Caco-2 (cell line): Measurements from ENCODE around the gene PPME1. TPM values are rescaled to one million over a fixed set of nuclear protein-coding genes. Genes with fewer than 3 reads are reported as not detected.
A peak's percentile ranks its signal among the peaks of the same experiment; 100 is the strongest.

Source experiments
- BruUV-seq: library from RNA; stranded (reverse); fragments of 400-500 nt; replicated peaks from 2 replicates; lab custom pipeline; 2021; lab: Mats Ljungman, UMichigan
- CTCF ChIA-PET: fragments of 300-600 bp; sonication (Branson Sonifier 250); formaldehyde crosslinking; loops from one replicate; lab custom pipeline; 2022; ENCODE audit warnings: antibody characterized with exemption; lab: Charles Lee
- POLR2A ChIA-PET: fragments of 300-600 bp; sonication (Branson Sonifier 250); formaldehyde crosslinking; loops from one replicate; lab custom pipeline; 2022; ENCODE audit warnings: antibody characterized with exemption; lab: Charles Lee
- DNase-seq, 2 experiments: peaks; one replicate each; pipeline versions ENCODE4 v3.0.0 to v3.0.0-alpha.2; 2020 to 2022
- H3K27me3 ChIP-seq: replicated peaks from 2 replicates; pipeline ENCODE4 v1.6.0; 2011; ENCODE audit warnings: low read length; ENCODE audit not compliant: control insufficient read depth, insufficient read depth
- H3K36me3 ChIP-seq: 2 replicates; pipeline ENCODE4 v1.5.1; 2011; ENCODE audit warnings: low read length; ENCODE audit not compliant: control insufficient read depth, insufficient read depth
- H3K4me1 ChIP-seq: fragments of 250-450 bp; sonication (Bioruptor Pico); 2 replicates; pipeline ENCODE4 v1.5.1; 2020; ENCODE audit warnings: mild to moderate bottlenecking
- H3K4me3 ChIP-seq: 2 replicates; pipeline ENCODE4 v1.5.1; 2011; ENCODE audit warnings: low read depth, mild to moderate bottlenecking, control low read depth, low read length
- H3K9me3 ChIP-seq: fragments of 250-450 bp; sonication (Bioruptor Pico); 2 replicates; pipeline ENCODE4 v1.5.1; 2020; ENCODE audit warnings: mild to moderate bottlenecking, moderate library complexity
- H3K27ac Mint-ChIP-seq: one replicate; pipeline ENCODE4 v1.8.0; 2022; ENCODE audit warnings: mixed read lengths; ENCODE audit not compliant: unreplicated experiment
- H3K27me3 Mint-ChIP-seq: one replicate; pipeline ENCODE4 v1.8.0; 2022; ENCODE audit warnings: mixed read lengths; ENCODE audit not compliant: insufficient read depth, unreplicated experiment
- H3K36me3 Mint-ChIP-seq: one replicate; pipeline ENCODE4 v1.8.0; 2022; ENCODE audit warnings: mild to moderate bottlenecking, mixed read lengths; ENCODE audit not compliant: insufficient read depth, unreplicated experiment
- H3K4me1 Mint-ChIP-seq: one replicate; pipeline ENCODE4 v1.8.0; 2022; ENCODE audit warnings: low read depth, mixed read lengths; ENCODE audit not compliant: unreplicated experiment
- H3K4me3 Mint-ChIP-seq: one replicate; pipeline ENCODE4 v1.8.0; 2022; ENCODE audit warnings: mild to moderate bottlenecking, moderate library complexity, mixed read lengths; ENCODE audit not compliant: unreplicated experiment
- H3K9me3 Mint-ChIP-seq: one replicate; pipeline ENCODE4 v1.8.0; 2022; ENCODE audit warnings: mixed read lengths; ENCODE audit not compliant: unreplicated experiment
- CTCF ChIP-seq, 2 experiments: fragments of 200-600 bp in 1 of 2; IDR thresholded peaks; 1 replicate in 1 of 2; 2 replicates in 1 of 2; pipeline versions ENCODE4 v1.5.1 to v1.8.0; 2011 to 2022; ENCODE audit warnings: antibody characterized with exemption in 1 of 2, control low read depth in 1 of 2, inconsistent platforms in 1 of 2, low read depth in 1 of 2, low read length in 1 of 2, mild to moderate bottlenecking in 1 of 2, moderate library complexity in 1 of 2; ENCODE audit not compliant: insufficient read depth in 1 of 2, severe bottlenecking in 1 of 2, unreplicated experiment in 1 of 2
- intact Hi-C: fragments of 100-400 bp; cut with micrococcal nuclease; formaldehyde crosslinking; loops from one replicate; pipeline ENCODE4 v1.10.0; 2022; ENCODE audit not compliant: unreplicated experiment
- total RNA-seq: library from RNA; stranded (reverse); gene quantifications from 2 replicates; pipeline ENCODE4 v1.2.3, GENCODE V29; 2022

PPME1 gene
- total RNA-seq, 1 experiment from 2014 or later: 109 TPM

- Mint-ChIP-seq H3K27me3 (no peaks in the 10 kb centered on the region), H3K9me3 (no peaks in the 10 kb centered on the region), H3K4me1 (peaks cover 3% of the 10 kb centered on the region), H3K27ac (no peak overlapping the region), H3K36me3 (peaks cover 38% of the 10 kb centered on the region), H3K4me3 (no peak overlapping the region)
- Histone ChIP-seq H3K36me3 (peaks cover 2% of the 10 kb centered on the region; the same call in 1 of the 2 replicates), H3K27me3 (no peaks in the 10 kb centered on the region), H3K4me3 (no peak overlapping the region), H3K9me3 (no peaks in the 10 kb centered on the region), H3K4me1 (no peaks in the 10 kb centered on the region)
- TF ChIP-seq CTCF (IDR thresholded peaks at IDR 0.05; ENCODE audit: insufficient read depth in 1 of 2, low read depth in 1 of 2, low read length in 1 of 2, severe bottlenecking in 1 of 2, unreplicated experiment in 1 of 2): no peak
- no TSS peak for BruUV-seq
- intact Hi-C loops: no loop called here
- no peak for DNase-seq
- ChIA-PET POLR2A (no interaction called here), CTCF (no interaction called here)
These were observed 32.9 kb downstream of the PPME1 start for GRCh38 chr11:74203966-74204365.

GRCh38 chr11:74204701-74205100 lies 33.6 kb downstream of the PPME1 start:
- H3K9me3 Mint-ChIP-seq: no peaks in the 10 kb centered on the region
- no peak overlapping the region for H3K27ac Mint-ChIP-seq
- no peak overlapping the region for H3K4me3 ChIP-seq
- H3K27me3 Mint-ChIP-seq: no peaks in the 10 kb centered on the region
- H3K36me3 Mint-ChIP-seq: peaks cover 38% of the 10 kb centered on the region
- TF ChIP-seq CTCF (IDR thresholded peaks at IDR 0.05; ENCODE audit: insufficient read depth in 1 of 2, low read depth in 1 of 2, low read length in 1 of 2, severe bottlenecking in 1 of 2, unreplicated experiment in 1 of 2): no peak
- H3K4me3 Mint-ChIP-seq: no peak overlapping the region
- H3K36me3 ChIP-seq: peaks cover 2% of the 10 kb centered on the region; the same call in 1 of the 2 replicates
- intact Hi-C loops: no loop called here
- H3K4me1 ChIP-seq: no peaks in the 10 kb centered on the region
- CTCF ChIA-PET: no interaction called here
- no peaks in the 10 kb centered on the region for H3K4me1 Mint-ChIP-seq
- DNase-seq: no peak
- TSS peak; percentile 15 for BruUV-seq
- POLR2A ChIA-PET: no interaction called here
- no peaks in the 10 kb centered on the region for H3K27me3 ChIP-seq
- no peaks in the 10 kb centered on the region for H3K9me3 ChIP-seq

GRCh38 chr11:74205181-74205580 lies 34.1 kb downstream of the PPME1 start:
- Mint-ChIP-seq H3K9me3 (no peaks in the 10 kb centered on the region), H3K4me3 (no peak overlapping the region), H3K27ac (no peak overlapping the region), H3K27me3 (no peaks in the 10 kb centered on the region), H3K4me1 (no peaks in the 10 kb centered on the region), H3K36me3 (peaks cover 38% of the 10 kb centered on the region)
- H3K9me3 ChIP-seq: no peaks in the 10 kb centered on the region
- DNase-seq: no peak
- H3K27me3 ChIP-seq: no peaks in the 10 kb centered on the region
- no peaks in the 10 kb centered on the region for H3K4me1 ChIP-seq
- ChIA-PET POLR2A (no interaction called here), CTCF (no interaction called here)
- peaks cover 2% of the 10 kb centered on the region; the same call in 1 of the 2 replicates for H3K36me3 ChIP-seq
- no peak overlapping the region for H3K4me3 ChIP-seq
- intact Hi-C loops: no loop called here
- BruUV-seq: no TSS peak
- no peak for TF ChIP-seq CTCF (IDR thresholded peaks at IDR 0.05; ENCODE audit: insufficient read depth in 1 of 2, low read depth in 1 of 2, low read length in 1 of 2, severe bottlenecking in 1 of 2, unreplicated experiment in 1 of 2)
